ENCODE results near the gene PIK3C2A.

DNA sequence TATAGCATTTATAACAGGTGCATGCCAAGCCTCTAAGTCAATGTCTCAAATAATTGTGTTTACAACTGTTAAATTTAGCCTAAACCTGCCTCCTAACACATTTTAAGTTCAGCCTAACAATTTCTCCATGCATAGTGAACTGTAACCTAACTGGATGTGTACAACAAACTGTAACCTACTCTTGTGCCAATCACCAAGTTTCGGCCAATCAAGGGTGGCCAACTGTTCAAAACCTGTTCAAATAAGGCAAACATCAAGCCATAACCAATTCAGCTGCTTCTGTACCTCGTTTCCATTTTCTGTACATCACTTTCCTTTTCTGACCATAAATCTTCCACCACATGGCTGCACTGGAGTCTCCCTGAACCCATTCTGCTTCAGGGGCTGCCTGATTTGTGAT, 45.4 kb downstream of the PIK3C2A start:
- TF ChIP-seq PPARA (CRISPR knock-in tag; IDR thresholded peaks at IDR 0.05; ENCODE audit: borderline replicate concordance) (no peak), ESRRG (CRISPR knock-in tag; IDR thresholded peaks at IDR 0.05) (no peak), CSDC2 (CRISPR knock-in tag; IDR thresholded peaks at IDR 0.05) (no peak), RARB (CRISPR knock-in tag; IDR thresholded peaks at IDR 0.05) (no peak), ZNF8 (CRISPR knock-in tag; IDR thresholded peaks at IDR 0.05) (no peak), ARNTL (CRISPR knock-in tag; IDR thresholded peaks at IDR 0.05; ENCODE audit: borderline replicate concordance, low read depth) (no peak)
- TF ChIP-seq, protein P1, sequence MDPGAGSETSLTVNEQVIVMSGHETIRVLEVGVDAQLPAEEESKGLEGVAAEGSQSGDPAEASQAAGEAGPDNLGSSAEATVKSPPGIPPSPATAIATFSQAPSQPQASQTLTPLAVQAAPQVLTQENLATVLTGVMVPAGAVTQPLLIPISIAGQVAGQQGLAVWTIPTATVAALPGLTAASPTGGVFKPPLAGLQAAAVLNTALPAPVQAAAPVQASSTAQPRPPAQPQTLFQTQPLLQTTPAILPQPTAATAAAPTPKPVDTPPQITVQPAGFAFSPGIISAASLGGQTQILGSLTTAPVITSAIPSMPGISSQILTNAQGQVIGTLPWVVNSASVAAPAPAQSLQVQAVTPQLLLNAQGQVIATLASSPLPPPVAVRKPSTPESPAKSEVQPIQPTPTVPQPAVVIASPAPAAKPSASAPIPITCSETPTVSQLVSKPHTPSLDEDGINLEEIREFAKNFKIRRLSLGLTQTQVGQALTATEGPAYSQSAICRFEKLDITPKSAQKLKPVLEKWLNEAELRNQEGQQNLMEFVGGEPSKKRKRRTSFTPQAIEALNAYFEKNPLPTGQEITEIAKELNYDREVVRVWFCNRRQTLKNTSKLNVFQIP (CRISPR knock-in tag; IDR thresholded peaks at IDR 0.05; ENCODE audit: borderline replicate concordance, low read depth) = no peak
